GM12864 (cell line): ENCODE results near the gene NUDT3.

ENCODE experiments used
- DNase-seq: peaks from one replicate; pipeline ENCODE4 v3.0.0-alpha.2; 2011; ENCODE audit warnings: low read depth
- H3K4me3 ChIP-seq: 2 replicates; pipeline ENCODE4 v1.5.1; 2011; ENCODE audit warnings: mild to moderate bottlenecking, low read depth, low read length, control low read depth
- TF ChIP-seq, protein P1 (sequence below): IDR thresholded peaks from 2 replicates; pipeline ENCODE4 v1.5.1; 2011; ENCODE audit warnings: low read depth, mild to moderate bottlenecking, moderate library complexity, low read length, control low read depth, inconsistent platforms; ENCODE audit errors: missing control alignments

NUDT3 gene

DNA sequence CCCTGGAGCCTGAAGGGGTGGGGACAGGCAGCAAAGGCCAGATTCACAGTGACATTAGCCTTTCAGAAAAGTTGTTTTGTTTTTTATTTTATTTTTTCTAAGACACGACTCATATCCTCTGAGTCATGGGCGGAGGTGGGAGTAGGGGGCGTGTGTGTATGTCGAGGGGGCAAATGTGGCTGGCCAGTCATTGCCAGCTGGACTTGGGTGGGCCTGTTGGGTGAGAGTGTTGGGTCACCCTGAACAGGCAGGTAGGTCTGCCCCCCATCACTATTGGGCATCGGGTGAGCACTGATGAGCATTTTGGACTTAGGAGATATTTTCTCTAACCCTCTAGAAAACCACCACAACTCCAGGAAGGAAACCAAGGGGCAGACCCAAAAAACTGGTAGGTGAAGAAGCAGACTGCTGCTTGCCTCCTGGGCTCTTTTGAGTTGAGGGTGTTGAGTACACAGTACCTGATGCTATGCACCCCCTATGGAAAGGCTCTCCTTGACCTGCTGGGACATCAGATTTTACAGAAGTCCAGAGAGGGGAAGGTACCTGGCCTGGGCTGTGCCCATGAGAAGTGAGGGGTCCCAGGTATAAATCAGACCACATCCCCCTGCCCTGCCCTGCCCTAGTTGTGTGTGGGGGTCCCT lies 149.2 kb downstream of the NUDT3 start:
- no peak overlapping the region for H3K4me3 ChIP-seq
- DNase-seq = no peak
- TF ChIP-seq, protein P1, sequence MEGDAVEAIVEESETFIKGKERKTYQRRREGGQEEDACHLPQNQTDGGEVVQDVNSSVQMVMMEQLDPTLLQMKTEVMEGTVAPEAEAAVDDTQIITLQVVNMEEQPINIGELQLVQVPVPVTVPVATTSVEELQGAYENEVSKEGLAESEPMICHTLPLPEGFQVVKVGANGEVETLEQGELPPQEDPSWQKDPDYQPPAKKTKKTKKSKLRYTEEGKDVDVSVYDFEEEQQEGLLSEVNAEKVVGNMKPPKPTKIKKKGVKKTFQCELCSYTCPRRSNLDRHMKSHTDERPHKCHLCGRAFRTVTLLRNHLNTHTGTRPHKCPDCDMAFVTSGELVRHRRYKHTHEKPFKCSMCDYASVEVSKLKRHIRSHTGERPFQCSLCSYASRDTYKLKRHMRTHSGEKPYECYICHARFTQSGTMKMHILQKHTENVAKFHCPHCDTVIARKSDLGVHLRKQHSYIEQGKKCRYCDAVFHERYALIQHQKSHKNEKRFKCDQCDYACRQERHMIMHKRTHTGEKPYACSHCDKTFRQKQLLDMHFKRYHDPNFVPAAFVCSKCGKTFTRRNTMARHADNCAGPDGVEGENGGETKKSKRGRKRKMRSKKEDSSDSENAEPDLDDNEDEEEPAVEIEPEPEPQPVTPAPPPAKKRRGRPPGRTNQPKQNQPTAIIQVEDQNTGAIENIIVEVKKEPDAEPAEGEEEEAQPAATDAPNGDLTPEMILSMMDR = no peak

GRCh38 chr6:34242252-34243130 lies 150.0 kb downstream of the NUDT3 start:
- TF ChIP-seq, protein P1 = no peak
- no peak for DNase-seq
- no peak overlapping the region for H3K4me3 ChIP-seq

DNA sequence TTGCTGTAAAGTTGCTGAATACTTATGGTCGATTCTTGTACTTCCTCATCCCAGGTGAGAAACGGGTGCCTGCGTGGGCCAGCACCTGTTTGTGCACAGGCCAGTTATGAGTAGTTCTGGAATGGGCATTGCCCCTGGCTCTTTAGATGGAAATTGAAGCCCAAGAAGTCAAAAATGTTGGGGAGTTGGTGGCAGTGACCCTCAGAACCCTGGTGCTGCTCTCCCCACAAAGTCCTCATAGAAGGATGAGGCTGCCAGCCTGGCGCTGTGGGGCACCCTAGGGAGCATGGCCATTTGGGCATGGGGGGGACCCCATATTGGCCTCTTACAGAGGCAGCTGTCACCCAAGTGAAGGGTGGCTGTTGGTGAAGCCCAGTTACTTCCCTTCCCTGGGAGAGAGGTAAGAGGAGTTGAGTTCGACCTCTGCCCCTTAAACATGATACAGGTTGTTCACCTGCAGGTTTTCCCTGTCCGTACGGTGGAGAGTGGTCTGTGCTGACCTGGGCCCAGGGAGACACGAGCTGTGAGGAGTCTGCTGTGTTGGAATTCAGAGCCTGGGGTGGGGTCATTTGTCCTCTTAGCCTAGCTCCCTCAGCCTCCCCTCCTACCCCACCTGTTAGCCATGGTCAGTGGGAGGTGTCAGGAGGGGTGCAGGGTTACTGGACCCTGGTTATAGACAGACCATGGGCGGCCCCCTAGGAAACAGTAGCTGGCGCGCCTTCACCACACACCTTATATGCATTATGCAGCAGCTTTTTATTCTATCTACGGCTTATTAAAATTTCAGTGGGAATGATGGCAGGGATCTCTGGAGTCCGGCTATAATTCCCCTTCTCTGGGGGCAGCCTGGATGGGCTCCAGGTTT lies 150.9 kb downstream of the NUDT3 start:
- no peak for DNase-seq
- TF ChIP-seq, protein P1 = no peak
- H3K4me3 ChIP-seq = no peak overlapping the region

DNA sequence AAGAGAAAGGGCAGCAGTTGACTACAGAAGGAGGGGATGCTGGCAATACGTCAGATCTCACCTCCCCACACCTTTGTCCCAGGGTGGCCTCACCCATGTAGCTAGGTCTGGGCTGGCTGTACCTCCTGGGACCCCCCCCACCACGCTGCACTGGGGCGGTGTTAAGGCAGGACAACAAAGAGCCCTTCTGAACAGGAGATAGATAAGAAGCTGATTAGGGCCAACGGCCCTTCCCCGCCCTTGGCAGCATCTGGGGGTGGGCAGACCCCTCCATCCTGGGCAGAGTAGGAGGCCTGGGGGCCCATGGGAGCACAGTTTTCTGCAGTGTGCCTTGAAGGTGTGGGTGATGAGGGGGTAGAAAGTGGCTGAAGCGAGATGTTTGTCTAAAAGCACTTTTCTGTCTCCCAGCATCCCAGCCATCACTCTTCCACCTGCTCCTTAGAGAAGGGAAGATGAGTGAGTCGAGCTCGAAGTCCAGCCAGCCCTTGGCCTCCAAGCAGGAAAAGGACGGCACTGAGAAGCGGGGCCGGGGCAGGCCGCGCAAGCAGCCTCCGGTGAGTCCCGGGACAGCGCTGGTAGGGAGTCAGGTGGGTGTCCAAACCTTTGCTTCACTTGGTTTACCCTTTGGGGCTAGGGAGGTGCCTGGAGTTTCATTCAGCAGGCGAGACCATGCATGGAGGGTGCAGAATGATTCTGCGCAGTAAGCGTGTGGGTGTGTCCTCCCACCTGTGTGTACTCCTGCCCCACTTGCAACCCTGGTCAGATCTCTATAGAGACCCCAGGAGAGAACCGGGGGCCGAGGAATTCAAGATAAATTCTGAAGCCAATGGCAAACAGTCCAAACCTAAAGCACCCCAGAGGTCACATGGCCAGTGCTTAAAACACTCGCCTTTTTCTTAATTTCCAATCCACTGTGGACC lies 151.9 kb downstream of the NUDT3 start:
- H3K4me3 ChIP-seq = no peak overlapping the region
- TF ChIP-seq, protein P1 = no peak
- no peak for DNase-seq

- peak overlapping the region; percentile 93 for H3K4me3 ChIP-seq
- TF ChIP-seq, protein P1 = no peak
- no peak for DNase-seq
Observed at GRCh38 chr6:34239893-34240292, 152.6 kb downstream of the NUDT3 start.

DNA sequence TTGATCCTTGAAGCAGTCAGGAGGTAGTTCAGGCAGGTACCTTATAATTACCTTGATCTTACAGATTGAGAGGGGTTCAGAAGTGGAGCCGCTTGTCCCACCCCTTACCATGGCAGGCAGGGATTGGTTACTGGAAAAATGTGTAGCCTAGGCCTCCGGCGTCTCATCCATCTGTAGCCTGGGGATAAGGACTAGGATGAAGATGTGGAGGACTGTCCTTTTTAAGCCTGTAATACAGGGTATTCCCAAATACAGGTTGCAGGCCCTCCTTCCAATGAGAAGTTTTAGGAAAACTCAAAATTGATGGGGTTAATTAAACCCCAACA lies 153.0 kb downstream of the NUDT3 start:
- peak overlapping the region; percentile 93 for H3K4me3 ChIP-seq
- TF ChIP-seq, protein P1 = no peak
- DNase-seq = no peak
